ENCODE measurements around the gene S100A2. TPM values are rescaled to one million over a fixed set of nuclear protein-coding genes. Genes with fewer than 3 reads are reported as not detected.

S100A2 gene
- total and polyA plus RNA-seq, 2 donors (not counting 1 experiment from before 2014, with no cell fraction given): 0.19 TPM; not detected in 1

- H3K4me1 Mint-ChIP-seq: peaks cover 58% of the 10 kb centered on the region
- peak overlapping the region; percentile 96 for H3K27ac Mint-ChIP-seq
- Histone ChIP-seq H3K9ac (ENCODE audit: low read length) (peak overlapping the region; percentile 55), H3K4me3 (ENCODE audit: control extremely low read depth in 1 of 5, extremely low read depth in 1 of 5, insufficient read depth in 1 of 5, low read depth in 2 of 5, low read length in 4 of 5) (peak overlapping the region in 4 of 5 experiments; percentile 33 to 52 (median 46)), H3K9me3 (ENCODE audit: control extremely low read depth in 1 of 3, control insufficient read depth in 2 of 3, insufficient read depth in 1 of 3, low read length in 2 of 3) (peaks cover 0 to 12% (median 0%) of the 10 kb centered on the region in 3 donors), H3K4me2 (replicated peaks; ENCODE audit: low read depth, low read length, poor library complexity, severe bottlenecking) (peak overlapping the region; percentile 75), H3K36me3 (replicated peaks in 1 of 2; ENCODE audit: control extremely low read depth in 1 of 2, control insufficient read depth in 1 of 2, extremely low read depth in 1 of 2, insufficient read depth in 2 of 2, low read length in 1 of 2) (peaks cover 0 to 2% of the 10 kb centered on the region in 2 experiments), H2AFZ (ENCODE audit: insufficient read depth, low read depth, low read length, poor library complexity, severe bottlenecking) (peak overlapping the region; percentile 77), H3K27me3 (replicated peaks in 1 of 4; ENCODE audit: control extremely low read depth in 1 of 4, control insufficient read depth in 3 of 4, insufficient read depth in 4 of 4, low read length in 3 of 4) (no peaks in the 10 kb centered on the region), H3K27ac (ENCODE audit: low read length in 2 of 2) (peak overlapping the region in 1 of 2 donors; percentile 82), H3K4me1 (ENCODE audit: control insufficient read depth in 2 of 2, insufficient read depth in 2 of 2, low read length in 2 of 2) (peaks cover 40 to 46% of the 10 kb centered on the region in 2 donors), H3K79me2 (ENCODE audit: control insufficient read depth, insufficient read depth, low read length) (no peaks in the 10 kb centered on the region), H4K20me1 (ENCODE audit: control insufficient read depth, insufficient read depth, low read length, poor library complexity, severe bottlenecking) (no peaks in the 10 kb centered on the region)
- DNase-seq (no peak), ATAC-seq (ENCODE audit: low read depth) (no peak)
- POLR2A ChIA-PET: interaction anchor here (0.6 to 2.3 kb wide), 6 partner anchors 9 to 185 kb away, joined by 3 to 20 read pairs (median 6); partner anchors contain the start of genes CHTOP, S100A2 and S100A6
- peak overlapping the region; percentile 90 for H3K4me3 Mint-ChIP-seq
- H3K9me3 Mint-ChIP-seq (ENCODE audit: insufficient read depth): no peaks in the 10 kb centered on the region
- intact Hi-C loops (cut with micrococcal nuclease): loop anchor here (1.0 to 2.0 kb wide), 2 partner anchors 8 to 20 kb away; partner anchors contain the start of gene S100A2
- TF ChIP-seq CTCF (IDR thresholded peaks at IDR 0.05) (no peak), EZH2 (IDR thresholded peaks at IDR 0.05; ENCODE audit: borderline replicate concordance, insufficient read depth, low read depth, low read length, poor library complexity, severe bottlenecking) (no peak)
- CTCF ChIA-PET: interaction anchor here (0.7 to 7.5 kb wide), 10 partner anchors 9 to 442 kb away, joined by 3 to 59 read pairs (median 4); partner anchors contain the start of genes RAB13, S100A2 and S100A6
- no peaks in the 10 kb centered on the region for H3K27me3 Mint-ChIP-seq
- 67% methylated on average over 10 of the region's 10 CpGs for WGBS (ENCODE audit: insufficient coverage)
Observed at GRCh38 chr1:153544453-153545066, 21.1 kb downstream of the S100A2 start.

- intact Hi-C loops (cut with micrococcal nuclease): loop anchor here (2.0 kb wide), 1 partner anchor 21 kb away; the partner anchor contains the start of gene S100A2
- ChIA-PET CTCF (interaction anchor here (1.1 to 7.5 kb wide), 4 partner anchors 10 to 33 kb away, joined by 3 to 59 read pairs (median 18); partner anchors contain the start of gene S100A6), POLR2A (interaction anchor here (0.6 kb wide), 1 partner anchor 186 kb away, joined by 7 read pairs; no protein-coding TSS in a partner anchor)
- no peak overlapping the region for H3K4me3 Mint-ChIP-seq
- Histone ChIP-seq H3K9ac (ENCODE audit: low read length) (no peak overlapping the region), H3K27me3 (replicated peaks in 1 of 4; ENCODE audit: control extremely low read depth in 1 of 4, control insufficient read depth in 3 of 4, insufficient read depth in 4 of 4, low read length in 3 of 4) (no peaks in the 10 kb centered on the region), H2AFZ (ENCODE audit: insufficient read depth, low read depth, low read length, poor library complexity, severe bottlenecking) (no peak overlapping the region), H3K27ac (ENCODE audit: low read length in 2 of 2) (no peak overlapping the region), H3K36me3 (replicated peaks in 1 of 2; ENCODE audit: control extremely low read depth in 1 of 2, control insufficient read depth in 1 of 2, extremely low read depth in 1 of 2, insufficient read depth in 2 of 2, low read length in 1 of 2) (peaks cover 0 to 2% of the 10 kb centered on the region in 2 experiments), H3K9me3 (ENCODE audit: control extremely low read depth in 1 of 3, control insufficient read depth in 2 of 3, insufficient read depth in 1 of 3, low read length in 2 of 3) (peaks cover 0 to 12% (median 0%) of the 10 kb centered on the region in 3 donors), H3K4me2 (replicated peaks; ENCODE audit: low read depth, low read length, poor library complexity, severe bottlenecking) (no peak overlapping the region), H3K4me1 (ENCODE audit: control insufficient read depth in 2 of 2, insufficient read depth in 2 of 2, low read length in 2 of 2) (peaks cover 40 to 46% of the 10 kb centered on the region in 2 donors), H3K79me2 (ENCODE audit: control insufficient read depth, insufficient read depth, low read length) (no peaks in the 10 kb centered on the region), H4K20me1 (ENCODE audit: control insufficient read depth, insufficient read depth, low read length, poor library complexity, severe bottlenecking) (no peaks in the 10 kb centered on the region), H3K4me3 (ENCODE audit: control extremely low read depth in 1 of 5, extremely low read depth in 1 of 5, insufficient read depth in 1 of 5, low read depth in 2 of 5, low read length in 4 of 5) (no peak overlapping the region)
- ATAC-seq (ENCODE audit: low read depth) (no peak), DNase-seq (no peak)
- H3K27me3 Mint-ChIP-seq: no peaks in the 10 kb centered on the region
- H3K9me3 Mint-ChIP-seq (ENCODE audit: insufficient read depth): no peaks in the 10 kb centered on the region
- WGBS (ENCODE audit: insufficient coverage): 85% methylated on average over 3 of the region's 4 CpGs
- TF ChIP-seq EZH2 (IDR thresholded peaks at IDR 0.05; ENCODE audit: borderline replicate concordance, insufficient read depth, low read depth, low read length, poor library complexity, severe bottlenecking) (no peak), CTCF (IDR thresholded peaks at IDR 0.05) (no peak)
- peak overlapping the region; percentile 11 for H3K27ac Mint-ChIP-seq
- peaks cover 60% of the 10 kb centered on the region for H3K4me1 Mint-ChIP-seq
Observed at GRCh38 chr1:153543736-153544135, 21.9 kb downstream of the S100A2 start.
